Measurements from ENCODE around the gene ATP2C2.
A peak's percentile ranks its signal among the peaks of the same experiment; 100 is the strongest.

ATP2C2 gene, protein sequence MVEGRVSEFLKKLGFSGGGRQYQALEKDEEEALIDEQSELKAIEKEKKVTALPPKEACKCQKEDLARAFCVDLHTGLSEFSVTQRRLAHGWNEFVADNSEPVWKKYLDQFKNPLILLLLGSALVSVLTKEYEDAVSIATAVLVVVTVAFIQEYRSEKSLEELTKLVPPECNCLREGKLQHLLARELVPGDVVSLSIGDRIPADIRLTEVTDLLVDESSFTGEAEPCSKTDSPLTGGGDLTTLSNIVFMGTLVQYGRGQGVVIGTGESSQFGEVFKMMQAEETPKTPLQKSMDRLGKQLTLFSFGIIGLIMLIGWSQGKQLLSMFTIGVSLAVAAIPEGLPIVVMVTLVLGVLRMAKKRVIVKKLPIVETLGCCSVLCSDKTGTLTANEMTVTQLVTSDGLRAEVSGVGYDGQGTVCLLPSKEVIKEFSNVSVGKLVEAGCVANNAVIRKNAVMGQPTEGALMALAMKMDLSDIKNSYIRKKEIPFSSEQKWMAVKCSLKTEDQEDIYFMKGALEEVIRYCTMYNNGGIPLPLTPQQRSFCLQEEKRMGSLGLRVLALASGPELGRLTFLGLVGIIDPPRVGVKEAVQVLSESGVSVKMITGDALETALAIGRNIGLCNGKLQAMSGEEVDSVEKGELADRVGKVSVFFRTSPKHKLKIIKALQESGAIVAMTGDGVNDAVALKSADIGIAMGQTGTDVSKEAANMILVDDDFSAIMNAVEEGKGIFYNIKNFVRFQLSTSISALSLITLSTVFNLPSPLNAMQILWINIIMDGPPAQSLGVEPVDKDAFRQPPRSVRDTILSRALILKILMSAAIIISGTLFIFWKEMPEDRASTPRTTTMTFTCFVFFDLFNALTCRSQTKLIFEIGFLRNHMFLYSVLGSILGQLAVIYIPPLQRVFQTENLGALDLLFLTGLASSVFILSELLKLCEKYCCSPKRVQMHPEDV

DNA sequence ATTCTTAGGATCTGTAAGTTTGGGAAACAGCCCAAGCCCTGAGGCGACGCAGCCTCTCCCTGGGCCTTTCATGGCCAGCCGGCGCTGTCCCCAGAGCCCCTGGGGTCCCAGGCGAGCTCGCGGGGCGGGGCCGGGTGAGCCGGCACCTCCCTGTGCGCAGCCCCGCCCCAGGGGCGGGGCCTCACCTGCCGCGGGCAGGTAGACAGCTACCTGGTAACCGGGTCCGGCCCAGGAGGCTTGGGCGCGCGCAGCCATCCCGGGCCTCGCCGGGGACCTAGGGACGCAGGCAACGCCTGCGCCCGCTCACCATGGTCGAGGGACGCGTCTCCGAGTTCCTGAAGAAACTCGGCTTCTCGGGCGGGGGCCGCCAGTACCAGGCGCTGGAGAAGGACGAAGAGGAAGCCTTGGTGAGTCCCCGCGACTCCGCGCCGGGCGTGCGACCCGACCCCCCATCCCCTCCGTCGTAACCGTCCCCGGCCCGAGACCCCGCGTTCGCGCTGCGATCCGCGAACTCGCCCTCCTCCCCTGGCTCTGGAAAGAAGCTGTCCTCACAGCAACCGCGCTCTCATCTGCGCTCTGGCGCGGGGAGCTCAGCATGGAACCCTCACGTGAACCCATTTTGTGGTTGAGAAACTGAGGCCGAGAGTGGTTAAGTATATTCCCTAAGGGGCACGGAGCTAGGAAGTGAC lies at the start of gene ATP2C2:
Gene ATP2C2, plus strand, starts transcription at position 231 of the 689 bp plus-strand sequence. Its CDS starts 78 bp downstream, at position 309.
- peaks cover 18 to 22% of the 10 kb centered on the region in 2 donors for H3K4me1 ChIP-seq (ENCODE audit: control insufficient read depth in 1 of 2, insufficient read depth in 2 of 2, low read length in 2 of 2)
- H3K36me3 ChIP-seq (ENCODE audit: control insufficient read depth in 1 of 2, insufficient read depth in 2 of 2, low read length in 2 of 2): no peaks in the 10 kb centered on the region
- H3K9me3 ChIP-seq (ENCODE audit: control insufficient read depth in 1 of 2, low read length in 2 of 2): no peaks in the 10 kb centered on the region
- H3K27ac ChIP-seq (ENCODE audit: low read depth, low read length): peak within 1 kb of the TSS; percentile 44
- H3K27me3 ChIP-seq (ENCODE audit: control insufficient read depth in 1 of 2, insufficient read depth in 2 of 2, low read length in 2 of 2): peaks cover 0 to 7% of the 10 kb centered on the region in 2 donors
- peak within 1 kb of the TSS; percentile 83 to 89 for H3K4me3 ChIP-seq (ENCODE audit: low read depth in 1 of 2, low read length in 2 of 2)
- peak within 1 kb of the TSS; percentile 80 to 81 for H3K9ac ChIP-seq (ENCODE audit: low read depth in 1 of 2, low read length in 2 of 2)

DNA sequence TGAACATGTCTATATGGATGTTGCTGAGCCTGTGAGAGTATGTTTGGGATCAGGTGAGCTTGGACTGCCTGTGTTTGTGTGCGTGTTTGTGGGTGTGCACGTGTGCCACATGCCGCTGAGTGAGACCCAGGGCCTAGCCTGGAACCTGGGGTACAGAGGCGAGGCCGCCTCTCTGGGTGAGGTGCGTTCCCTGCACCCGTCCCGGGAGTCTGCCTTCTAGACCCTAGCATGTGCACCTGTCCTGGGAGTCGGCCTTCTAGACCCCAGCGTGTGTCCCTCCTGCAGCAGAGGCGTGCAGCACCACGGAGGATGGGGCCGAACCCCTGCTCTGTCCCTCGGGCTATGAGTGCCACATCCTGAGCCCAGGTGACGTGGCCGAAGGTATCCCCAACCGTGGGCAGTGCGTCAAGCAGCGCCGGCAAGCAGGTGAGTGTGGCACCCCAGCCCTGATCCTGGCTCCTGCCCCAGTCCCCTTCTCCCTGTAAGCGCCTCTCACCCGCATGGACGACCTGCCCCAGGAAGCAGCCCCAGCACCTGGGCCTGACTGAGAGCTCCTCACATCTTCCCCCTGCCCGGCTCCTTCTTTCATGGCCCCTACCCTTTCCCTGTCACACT lies 49.1 kb upstream of the ATP2C2 start:
- no peak overlapping the region for H3K27ac ChIP-seq (ENCODE audit: low read depth, low read length)
- no peak overlapping the region for H3K4me3 ChIP-seq (ENCODE audit: low read depth in 1 of 2, low read length in 2 of 2)
- H3K4me1 ChIP-seq (ENCODE audit: control insufficient read depth in 1 of 2, insufficient read depth in 2 of 2, low read length in 2 of 2): no peaks in the 10 kb centered on the region
- H3K9ac ChIP-seq (ENCODE audit: low read depth in 1 of 2, low read length in 2 of 2): no peak overlapping the region
- peaks cover 4 to 5% of the 10 kb centered on the region in 2 donors for H3K9me3 ChIP-seq (ENCODE audit: control insufficient read depth in 1 of 2, low read length in 2 of 2)
- no peaks in the 10 kb centered on the region for H3K36me3 ChIP-seq (ENCODE audit: control insufficient read depth in 1 of 2, insufficient read depth in 2 of 2, low read length in 2 of 2)
- no peaks in the 10 kb centered on the region for H3K27me3 ChIP-seq (ENCODE audit: control insufficient read depth in 1 of 2, insufficient read depth in 2 of 2, low read length in 2 of 2)

DNA sequence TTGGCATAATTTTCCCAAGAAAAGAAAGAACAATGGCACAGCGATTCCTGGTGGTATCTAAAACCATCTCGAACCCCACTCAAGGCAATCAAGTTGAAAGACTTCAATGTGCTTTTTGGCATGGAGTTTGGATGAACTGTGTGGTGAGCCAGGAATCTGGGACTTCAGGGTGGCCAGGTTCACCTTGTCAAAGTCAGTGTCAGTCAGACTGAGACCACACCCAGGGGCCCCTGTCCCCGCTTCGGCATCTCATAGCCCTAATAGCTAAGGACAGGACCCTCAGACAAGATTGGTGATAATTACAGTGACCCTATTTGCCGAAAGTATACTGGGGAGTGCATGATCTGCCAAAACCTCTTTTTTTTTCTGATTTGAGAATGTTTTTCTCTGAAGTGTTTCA lies 47.8 kb upstream of the ATP2C2 start:
- Histone ChIP-seq H3K4me3 (ENCODE audit: low read depth in 1 of 2, low read length in 2 of 2) (no peak overlapping the region), H3K9ac (ENCODE audit: low read depth in 1 of 2, low read length in 2 of 2) (no peak overlapping the region), H3K27ac (ENCODE audit: low read depth, low read length) (no peak overlapping the region), H3K4me1 (ENCODE audit: control insufficient read depth in 1 of 2, insufficient read depth in 2 of 2, low read length in 2 of 2) (no peaks in the 10 kb centered on the region), H3K9me3 (ENCODE audit: control insufficient read depth in 1 of 2, low read length in 2 of 2) (peaks cover 4 to 5% of the 10 kb centered on the region in 2 donors), H3K27me3 (ENCODE audit: control insufficient read depth in 1 of 2, insufficient read depth in 2 of 2, low read length in 2 of 2) (no peaks in the 10 kb centered on the region), H3K36me3 (ENCODE audit: control insufficient read depth in 1 of 2, insufficient read depth in 2 of 2, low read length in 2 of 2) (no peaks in the 10 kb centered on the region)

DNA sequence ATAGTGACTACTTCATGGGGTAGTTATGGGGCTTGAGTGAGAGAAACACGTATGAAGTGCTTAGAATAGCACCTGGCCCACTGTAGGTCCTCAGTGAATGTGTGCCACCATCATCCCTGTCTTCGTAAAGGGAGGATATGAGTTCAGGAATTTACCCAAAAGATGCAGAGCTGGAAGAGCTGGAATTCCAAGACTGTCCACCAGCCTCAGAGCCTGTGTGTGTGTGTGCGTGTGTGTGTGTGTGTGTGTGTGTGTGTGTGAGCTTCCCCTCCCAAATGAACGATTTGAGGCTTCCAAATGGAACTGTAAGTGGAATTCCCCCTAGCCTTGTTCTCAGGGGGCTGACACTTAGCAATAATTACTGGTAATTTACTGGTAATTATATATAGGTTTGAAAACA lies 46.4 kb upstream of the ATP2C2 start:
- Histone ChIP-seq H3K36me3 (ENCODE audit: control insufficient read depth in 1 of 2, insufficient read depth in 2 of 2, low read length in 2 of 2) (no peaks in the 10 kb centered on the region), H3K27ac (ENCODE audit: low read depth, low read length) (no peak overlapping the region), H3K27me3 (ENCODE audit: control insufficient read depth in 1 of 2, insufficient read depth in 2 of 2, low read length in 2 of 2) (no peaks in the 10 kb centered on the region), H3K4me1 (ENCODE audit: control insufficient read depth in 1 of 2, insufficient read depth in 2 of 2, low read length in 2 of 2) (no peaks in the 10 kb centered on the region), H3K9me3 (ENCODE audit: control insufficient read depth in 1 of 2, low read length in 2 of 2) (peaks cover 4 to 5% of the 10 kb centered on the region in 2 donors), H3K4me3 (ENCODE audit: low read depth in 1 of 2, low read length in 2 of 2) (no peak overlapping the region), H3K9ac (ENCODE audit: low read depth in 1 of 2, low read length in 2 of 2) (no peak overlapping the region)

DNA sequence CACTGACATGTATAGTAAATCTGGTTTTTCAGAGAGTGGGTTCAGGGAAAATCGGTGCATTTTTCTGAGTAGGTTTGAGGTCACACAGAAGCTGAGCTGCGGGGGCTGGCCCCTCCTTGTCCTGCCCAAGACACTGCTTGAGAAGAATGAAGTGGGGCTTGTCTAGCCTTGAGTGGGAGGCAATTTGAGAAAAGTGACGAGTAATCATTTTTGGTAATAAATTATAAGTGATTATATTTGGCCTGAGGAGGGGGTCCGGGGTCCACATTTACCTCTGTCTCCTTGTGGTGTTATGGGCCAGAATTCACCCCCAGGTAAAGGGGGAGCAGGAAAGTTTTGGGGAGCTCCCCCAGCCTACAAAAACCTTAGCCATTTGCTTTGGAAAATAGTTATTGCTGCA lies 45.6 kb upstream of the ATP2C2 start:
- Histone ChIP-seq H3K9me3 (ENCODE audit: control insufficient read depth in 1 of 2, low read length in 2 of 2) (peaks cover 2 to 4% of the 10 kb centered on the region in 2 donors), H3K36me3 (ENCODE audit: control insufficient read depth in 1 of 2, insufficient read depth in 2 of 2, low read length in 2 of 2) (no peaks in the 10 kb centered on the region), H3K9ac (ENCODE audit: low read depth in 1 of 2, low read length in 2 of 2) (no peak overlapping the region), H3K4me1 (ENCODE audit: control insufficient read depth in 1 of 2, insufficient read depth in 2 of 2, low read length in 2 of 2) (no peaks in the 10 kb centered on the region), H3K27ac (ENCODE audit: low read depth, low read length) (no peak overlapping the region), H3K27me3 (ENCODE audit: control insufficient read depth in 1 of 2, insufficient read depth in 2 of 2, low read length in 2 of 2) (no peaks in the 10 kb centered on the region), H3K4me3 (ENCODE audit: low read depth in 1 of 2, low read length in 2 of 2) (no peak overlapping the region)

DNA sequence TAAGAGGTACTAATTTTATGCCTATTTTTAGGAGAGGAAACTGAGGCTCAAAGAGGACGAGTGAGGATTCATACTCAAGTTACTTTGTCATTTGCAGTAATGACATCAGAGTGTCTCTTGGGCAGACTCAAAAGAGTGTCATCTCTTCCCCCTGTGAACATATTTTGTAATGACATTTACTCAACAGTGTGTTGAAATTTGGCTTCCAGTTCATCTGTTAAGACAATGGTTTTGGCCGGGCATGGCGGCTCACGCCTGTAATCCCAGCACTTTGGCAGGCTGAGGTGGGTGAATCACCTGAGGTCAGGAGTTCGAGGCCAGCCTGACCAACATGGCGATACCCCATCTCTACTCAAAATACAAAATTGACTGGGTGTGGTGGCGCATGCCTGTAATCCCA lies 44.7 kb upstream of the ATP2C2 start:
- Histone ChIP-seq H3K9ac (ENCODE audit: low read depth in 1 of 2, low read length in 2 of 2) (no peak overlapping the region), H3K27me3 (ENCODE audit: control insufficient read depth in 1 of 2, insufficient read depth in 2 of 2, low read length in 2 of 2) (no peaks in the 10 kb centered on the region), H3K4me3 (ENCODE audit: low read depth in 1 of 2, low read length in 2 of 2) (no peak overlapping the region), H3K9me3 (ENCODE audit: control insufficient read depth in 1 of 2, low read length in 2 of 2) (no peaks in the 10 kb centered on the region), H3K36me3 (ENCODE audit: control insufficient read depth in 1 of 2, insufficient read depth in 2 of 2, low read length in 2 of 2) (no peaks in the 10 kb centered on the region), H3K4me1 (ENCODE audit: control insufficient read depth in 1 of 2, insufficient read depth in 2 of 2, low read length in 2 of 2) (no peaks in the 10 kb centered on the region), H3K27ac (ENCODE audit: low read depth, low read length) (no peak overlapping the region)

DNA sequence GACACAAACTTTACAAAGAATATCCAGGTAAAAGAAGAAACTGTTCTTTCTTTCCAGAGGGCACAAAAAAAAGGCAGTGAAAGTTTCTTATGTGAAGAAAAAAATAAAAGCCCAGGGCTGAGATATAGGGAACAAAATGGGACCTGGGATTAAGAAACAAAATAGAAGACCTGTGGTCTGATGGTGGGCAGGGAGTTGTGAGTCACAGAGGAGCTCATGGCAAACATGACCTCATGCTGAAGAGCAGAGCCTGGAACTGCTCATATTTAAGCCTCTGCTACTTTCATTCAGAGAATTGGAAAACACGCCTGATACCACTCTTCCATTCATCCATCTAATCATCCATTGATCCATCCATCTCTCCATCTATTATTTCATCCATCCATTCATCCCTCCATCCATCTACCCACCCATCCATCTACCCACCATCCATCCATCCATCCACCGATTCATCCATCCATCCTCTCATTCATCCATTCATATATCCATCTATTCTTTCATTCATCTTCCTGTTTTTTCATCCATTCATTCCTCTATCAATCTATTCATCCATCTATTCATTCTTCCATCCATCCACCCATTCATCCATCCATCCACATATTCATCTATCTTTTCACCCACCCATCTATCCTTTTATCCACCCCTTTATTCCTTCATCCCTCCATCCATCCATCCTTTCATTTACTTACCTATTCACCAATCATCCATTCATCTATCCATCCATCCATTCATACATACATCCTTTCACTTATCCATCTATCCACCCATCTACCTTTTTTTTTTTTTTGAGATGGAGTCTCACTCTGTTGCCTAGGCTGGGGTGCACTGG lies 43.7 kb upstream of the ATP2C2 start:
- Histone ChIP-seq H3K4me3 (ENCODE audit: low read depth in 1 of 2, low read length in 2 of 2) (no peak overlapping the region), H3K4me1 (ENCODE audit: control insufficient read depth in 1 of 2, insufficient read depth in 2 of 2, low read length in 2 of 2) (peaks cover 0 to 2% of the 10 kb centered on the region in 2 donors), H3K27me3 (ENCODE audit: control insufficient read depth in 1 of 2, insufficient read depth in 2 of 2, low read length in 2 of 2) (no peaks in the 10 kb centered on the region), H3K9ac (ENCODE audit: low read depth in 1 of 2, low read length in 2 of 2) (no peak overlapping the region), H3K36me3 (ENCODE audit: control insufficient read depth in 1 of 2, insufficient read depth in 2 of 2, low read length in 2 of 2) (no peaks in the 10 kb centered on the region), H3K27ac (ENCODE audit: low read depth, low read length) (no peak overlapping the region), H3K9me3 (ENCODE audit: control insufficient read depth in 1 of 2, low read length in 2 of 2) (no peaks in the 10 kb centered on the region)

DNA sequence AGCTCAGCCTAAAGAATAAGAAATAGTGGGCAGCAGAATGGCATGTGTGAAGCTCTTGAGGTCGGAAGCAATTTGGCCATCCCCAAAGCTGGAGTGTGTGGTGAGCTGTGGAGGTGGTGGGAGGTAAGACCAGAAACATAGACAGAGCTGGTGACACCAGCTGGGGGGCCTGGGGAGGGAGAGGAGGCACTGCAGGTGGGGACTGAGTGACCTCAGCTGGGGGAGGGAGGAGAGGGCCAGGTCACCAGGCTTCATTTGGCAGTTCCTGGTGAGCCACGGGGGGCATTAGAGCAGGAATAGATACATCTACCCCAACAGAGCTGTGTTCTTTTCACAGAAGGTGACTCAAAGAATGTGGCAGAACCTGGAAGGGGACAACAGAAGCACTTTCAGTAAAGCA lies 41.8 kb upstream of the ATP2C2 start:
- Histone ChIP-seq H3K9me3 (ENCODE audit: control insufficient read depth in 1 of 2, low read length in 2 of 2) (no peaks in the 10 kb centered on the region), H3K9ac (ENCODE audit: low read depth in 1 of 2, low read length in 2 of 2) (no peak overlapping the region), H3K4me1 (ENCODE audit: control insufficient read depth in 1 of 2, insufficient read depth in 2 of 2, low read length in 2 of 2) (peaks cover 0 to 2% of the 10 kb centered on the region in 2 donors), H3K4me3 (ENCODE audit: low read depth in 1 of 2, low read length in 2 of 2) (no peak overlapping the region), H3K36me3 (ENCODE audit: control insufficient read depth in 1 of 2, insufficient read depth in 2 of 2, low read length in 2 of 2) (no peaks in the 10 kb centered on the region), H3K27ac (ENCODE audit: low read depth, low read length) (no peak overlapping the region), H3K27me3 (ENCODE audit: control insufficient read depth in 1 of 2, insufficient read depth in 2 of 2, low read length in 2 of 2) (no peaks in the 10 kb centered on the region)

DNA sequence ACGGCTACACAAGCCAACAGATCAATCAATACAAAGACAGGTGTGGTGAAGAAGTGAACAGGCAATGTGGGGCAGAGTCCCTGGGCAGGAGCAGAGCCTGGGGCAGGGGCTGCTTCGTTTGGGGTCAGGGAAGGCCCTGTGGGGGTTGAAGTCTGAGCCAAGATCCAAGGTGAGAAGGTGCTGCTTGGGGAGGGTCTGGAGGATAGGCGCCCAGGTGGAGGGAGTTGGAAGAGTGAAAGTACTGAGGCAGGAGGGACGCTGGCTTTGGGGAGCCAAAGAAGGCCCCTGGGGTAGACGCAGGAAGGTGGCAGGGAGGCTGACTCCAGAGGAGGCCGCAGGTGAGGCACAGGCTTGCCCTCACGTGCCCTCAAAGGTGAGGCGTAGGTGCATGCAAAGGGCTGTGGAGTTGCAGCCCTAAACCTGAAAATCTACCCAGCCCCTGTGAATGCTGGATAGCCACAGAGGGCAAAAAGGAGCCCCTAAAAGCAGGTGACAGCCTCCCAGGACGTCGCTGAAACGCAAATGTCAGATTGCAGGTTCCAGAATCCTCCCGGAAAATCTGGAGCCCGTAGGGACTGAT lies 40.3 kb upstream of the ATP2C2 start:
- H3K27ac ChIP-seq (ENCODE audit: low read depth, low read length): no peak overlapping the region
- no peaks in the 10 kb centered on the region for H3K36me3 ChIP-seq (ENCODE audit: control insufficient read depth in 1 of 2, insufficient read depth in 2 of 2, low read length in 2 of 2)
- H3K9me3 ChIP-seq (ENCODE audit: control insufficient read depth in 1 of 2, low read length in 2 of 2): no peaks in the 10 kb centered on the region
- H3K9ac ChIP-seq (ENCODE audit: low read depth in 1 of 2, low read length in 2 of 2): no peak overlapping the region
- no peak overlapping the region for H3K4me3 ChIP-seq (ENCODE audit: low read depth in 1 of 2, low read length in 2 of 2)
- H3K4me1 ChIP-seq (ENCODE audit: control insufficient read depth in 1 of 2, insufficient read depth in 2 of 2, low read length in 2 of 2): peaks cover 0 to 4% of the 10 kb centered on the region in 2 donors
- H3K27me3 ChIP-seq (ENCODE audit: control insufficient read depth in 1 of 2, insufficient read depth in 2 of 2, low read length in 2 of 2): no peaks in the 10 kb centered on the region

Data from duodenal mucosa (tissue), 2 donors.